Right atrium auricular region (tissue), 2 donors: ENCODE measurements around the gene SPON1. TPM values are rescaled to one million over a fixed set of nuclear protein-coding genes. Genes with fewer than 3 reads are reported as not detected.
A peak's percentile ranks its signal among the peaks of the same experiment; 100 is the strongest.

Experiments
- DNase-seq: peaks from one replicate; pipeline ENCODE4 v3.0.0-alpha.2; 2019; ENCODE audit warnings: low spot score
- H3K27ac ChIP-seq, 2 donors: fragments of 200-600 bp; sonication (generic); 1 replicate in 1 of 2; 2 replicates in 1 of 2; pipeline ENCODE4 v1.5.1; 2016 to 2019
- H3K27me3 ChIP-seq, 2 donors: fragments of 200-600 bp; sonication (generic); one replicate each; pipeline versions ENCODE4 v1.5.1 to v1.6.0; 2017 to 2019
- H3K36me3 ChIP-seq: fragments of 200-600 bp; sonication (generic); one replicate; pipeline ENCODE4 v1.5.1; 2016
- H3K4me1 ChIP-seq, 2 donors: fragments of 200-600 bp; sonication (generic); one replicate each; pipeline versions ENCODE4 v1.5.1 to v1.6.0; 2017 to 2019
- H3K4me3 ChIP-seq, 2 donors: fragments of 200-600 bp; sonication (generic); 1 replicate in 1 of 2; 2 replicates in 1 of 2; pipeline ENCODE4 v1.5.1; 2017 to 2019; ENCODE audit warnings: mild to moderate bottlenecking in 1 of 2, moderate library complexity in 1 of 2
- H3K9me3 ChIP-seq, 2 donors: fragments of 200-600 bp; sonication (generic); one replicate each; pipeline ENCODE4 v1.5.1; 2019
- CTCF ChIP-seq, 2 donors: fragments of 200-600 bp; sonication (generic); IDR thresholded peaks; one replicate each; pipeline ENCODE4 v1.5.1; 2019; ENCODE audit warnings: antibody characterized with exemption in 2 of 2
- total RNA-seq, 2 donors: library from RNA; depleted of rRNA; stranded (reverse); fragments of >200 nt; gene quantifications; one replicate each; pipeline ENCODE4 v1.1.0, GENCODE V29; 2016

SPON1 gene
- total RNA-seq, 2 donors from 2014 or later: 22.8 to 27.0 TPM

DNA sequence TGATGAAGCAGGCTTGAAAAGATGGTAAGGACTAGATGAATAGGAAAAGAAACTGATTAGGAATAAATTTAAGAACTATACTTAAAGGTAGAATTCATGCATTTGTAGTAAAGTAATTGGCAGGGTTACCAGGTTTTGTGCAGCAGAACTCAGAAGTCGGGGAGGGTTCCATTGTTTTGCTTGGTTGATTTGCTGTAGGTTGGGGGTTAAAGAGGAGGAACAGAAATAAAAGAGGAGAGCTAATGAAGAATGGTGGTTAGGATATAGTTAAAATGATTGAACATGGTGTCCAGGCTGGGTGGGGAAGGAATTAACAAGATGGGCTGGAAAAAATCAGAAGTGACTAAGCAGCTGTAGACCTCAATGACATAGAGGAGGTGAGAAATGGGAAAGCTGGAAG, 5.5 kb upstream of the SPON1 start:
- DNase-seq: no peak
- peaks cover 0 to 4% of the 10 kb centered on the region in 2 donors for H3K27me3 ChIP-seq
- no peaks in the 10 kb centered on the region for H3K36me3 ChIP-seq
- no peaks in the 10 kb centered on the region for H3K9me3 ChIP-seq
- no peak for TF ChIP-seq CTCF (IDR thresholded peaks at IDR 0.05)
- no peak overlapping the region for H3K27ac ChIP-seq
- no peak overlapping the region for H3K4me3 ChIP-seq
- H3K4me1 ChIP-seq: no peaks in the 10 kb centered on the region

DNA sequence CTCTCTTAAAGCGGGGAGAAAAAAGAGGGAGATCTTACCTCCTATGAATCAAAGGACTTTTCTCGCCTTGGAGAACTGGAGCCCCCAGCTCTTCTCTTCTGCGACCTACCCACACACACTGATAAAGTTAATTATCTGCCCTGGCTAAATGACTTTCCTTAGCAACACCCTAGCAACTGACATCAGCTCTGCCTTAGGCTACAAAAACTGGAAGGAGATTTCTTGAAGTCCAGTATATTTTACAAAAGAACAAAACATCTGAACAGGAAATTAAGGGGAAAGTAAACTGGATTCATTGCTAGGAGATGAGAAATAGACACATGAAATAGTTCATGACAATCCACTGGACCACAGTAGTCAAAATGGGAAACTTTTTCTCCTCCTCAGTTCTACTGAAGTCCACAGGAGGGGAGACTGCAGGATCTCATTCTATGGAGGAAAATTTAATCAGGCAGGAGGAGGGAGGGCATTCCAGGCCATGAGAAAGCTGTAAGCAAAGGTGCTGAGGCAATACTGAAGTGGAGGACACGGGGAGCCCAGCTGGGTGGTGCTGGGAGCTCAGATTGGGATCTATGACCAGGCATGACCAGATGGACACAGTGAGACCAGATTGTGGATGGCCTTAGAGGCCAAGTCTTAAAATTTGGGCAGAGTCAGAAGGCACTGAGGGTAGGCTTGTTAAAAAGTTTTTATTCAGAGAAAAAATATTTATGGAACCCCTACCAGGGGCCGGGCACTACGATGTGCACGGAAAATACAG, 3.7 kb upstream of the SPON1 start:
- no peaks in the 10 kb centered on the region for H3K9me3 ChIP-seq
- peaks cover 0 to 17% of the 10 kb centered on the region in 2 donors for H3K4me1 ChIP-seq
- no peak overlapping the region for H3K4me3 ChIP-seq
- H3K27me3 ChIP-seq: peaks cover 4% of the 10 kb centered on the region in 2 donors
- no peaks in the 10 kb centered on the region for H3K36me3 ChIP-seq
- H3K27ac ChIP-seq: no peak overlapping the region
- DNase-seq: no peak
- no peak for TF ChIP-seq CTCF (IDR thresholded peaks at IDR 0.05)

DNA sequence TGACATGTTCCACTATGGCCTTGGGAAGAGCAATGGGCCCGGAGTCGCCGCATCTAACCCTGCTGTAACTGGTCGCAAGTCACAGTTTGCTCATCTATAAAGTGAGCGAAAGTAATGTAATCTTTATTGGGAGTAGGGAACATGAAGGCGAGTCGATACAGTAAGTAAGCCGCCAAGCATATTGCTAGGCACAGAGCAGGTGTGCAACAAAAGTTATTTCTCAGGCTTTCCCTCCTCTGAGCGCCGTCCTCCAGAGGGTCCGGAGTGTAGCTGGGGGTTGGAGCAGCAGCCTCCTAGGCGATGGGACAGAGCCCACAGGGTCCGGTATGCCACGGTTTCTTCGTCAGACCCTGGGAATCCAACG, 343 bp upstream of the SPON1 start:
- peak overlapping the region; percentile 2 to 64 for H3K27ac ChIP-seq
- no peak for TF ChIP-seq CTCF (IDR thresholded peaks at IDR 0.05)

DNA sequence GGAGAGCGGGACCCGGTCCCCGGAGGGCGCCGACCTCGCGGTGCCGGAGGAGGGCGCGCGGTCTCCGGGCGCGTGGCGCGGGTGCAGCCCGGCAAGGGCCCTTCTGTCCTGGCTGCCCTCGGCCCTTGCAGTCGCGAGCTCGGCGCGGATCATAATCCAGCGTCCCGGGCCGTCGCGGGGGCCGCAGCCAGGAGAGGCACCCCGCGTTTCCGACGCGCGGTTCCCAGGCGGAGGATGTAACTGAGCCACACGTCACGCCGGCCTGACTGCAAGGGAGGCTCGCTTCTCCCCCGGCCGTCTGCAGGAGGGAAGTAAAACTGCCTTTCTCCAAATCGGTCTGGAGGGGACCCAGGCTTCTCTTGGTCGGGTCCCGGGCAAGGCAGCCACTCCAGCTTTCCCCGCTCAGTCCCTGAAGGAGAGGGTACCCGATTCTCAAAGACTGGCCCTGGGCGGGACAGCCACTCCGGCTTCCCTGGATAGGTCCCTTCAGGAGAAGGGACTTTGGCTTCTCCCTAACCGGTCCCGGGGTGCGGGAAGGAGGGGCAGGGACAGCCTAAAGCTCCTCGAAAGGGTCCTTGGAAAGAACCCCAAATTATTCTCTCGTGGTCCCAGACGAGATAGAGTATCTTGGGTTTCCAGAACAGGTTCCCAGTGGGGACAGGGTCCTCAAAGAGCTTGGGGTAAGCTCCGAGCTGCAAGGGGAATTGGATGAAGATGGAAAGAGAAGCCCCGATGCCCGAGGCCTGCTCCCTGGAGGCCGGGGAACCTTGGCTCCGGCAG, 836 bp downstream of the SPON1 start:
- H3K36me3 ChIP-seq: no peaks in the 10 kb centered on the region
- peak overlapping the region; percentile 2 to 64 for H3K27ac ChIP-seq
- no peak for TF ChIP-seq CTCF (IDR thresholded peaks at IDR 0.05)
- DNase-seq: no peak
- peak overlapping the region; percentile 36 to 52 for H3K4me3 ChIP-seq
- no peaks in the 10 kb centered on the region for H3K9me3 ChIP-seq
- peaks cover 9 to 11% of the 10 kb centered on the region in 2 donors for H3K27me3 ChIP-seq
- H3K4me1 ChIP-seq: peaks cover 0 to 26% of the 10 kb centered on the region in 2 donors

More for the DNA sequence above, 343 bp upstream of the SPON1 start:
- Histone ChIP-seq H3K4me3 (peak overlapping the region in 1 of 2 donors; percentile 52), H3K4me1 (peaks cover 0 to 26% of the 10 kb centered on the region in 2 donors), H3K27me3 (peaks cover 9 to 11% of the 10 kb centered on the region in 2 donors), H3K36me3 (no peaks in the 10 kb centered on the region), H3K9me3 (no peaks in the 10 kb centered on the region)
- no peak for DNase-seq

DNA sequence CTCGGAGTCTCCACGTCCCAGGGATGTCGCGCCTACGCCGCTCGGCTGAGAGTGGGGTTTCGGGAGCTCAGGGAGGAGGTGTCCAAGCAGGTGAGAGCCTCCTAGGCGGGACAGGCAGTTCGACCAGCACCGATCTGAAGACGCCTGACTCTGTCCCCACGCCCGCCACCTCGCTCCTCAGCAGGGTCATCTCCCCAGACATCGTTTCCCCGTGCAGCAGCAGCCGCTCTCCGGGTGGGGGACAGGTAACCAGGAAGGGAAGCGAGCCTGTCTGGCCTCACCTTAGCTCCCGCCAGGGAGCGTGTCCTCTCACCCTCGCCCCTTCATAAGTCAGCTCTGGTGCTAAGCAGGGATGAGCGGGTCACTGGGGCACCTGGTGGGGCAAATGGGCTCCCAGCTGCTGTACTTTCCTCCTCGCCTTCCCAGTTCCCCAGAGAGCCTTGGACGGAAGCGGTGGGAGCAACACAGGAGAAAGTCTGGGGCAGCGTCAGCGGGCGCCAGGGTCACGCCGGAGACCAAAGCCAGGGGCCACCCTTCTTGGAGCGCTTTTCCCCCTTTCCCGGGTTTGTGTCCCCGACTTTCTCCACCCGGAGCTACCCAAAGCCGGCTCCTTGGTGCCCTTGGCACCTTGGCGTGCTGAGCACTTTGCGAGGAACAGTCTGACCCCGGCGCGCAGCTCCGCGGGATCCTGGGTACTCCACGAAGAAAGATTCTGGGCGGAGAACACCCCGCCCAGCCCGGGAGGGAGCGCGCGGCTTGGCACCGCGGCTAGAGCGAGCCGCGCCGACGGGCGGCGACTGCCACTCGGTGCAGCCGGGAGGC, 1.6 kb downstream of the SPON1 start:
- Histone ChIP-seq H3K4me1 (peaks cover 0 to 26% of the 10 kb centered on the region in 2 donors), H3K9me3 (no peaks in the 10 kb centered on the region), H3K36me3 (no peaks in the 10 kb centered on the region), H3K27me3 (peaks cover 9 to 11% of the 10 kb centered on the region in 2 donors), H3K27ac (peak overlapping the region; percentile 2 to 64), H3K4me3 (peak overlapping the region; percentile 36 to 52)
- peak in 1 of 2 donors; percentile 22 for TF ChIP-seq CTCF (IDR thresholded peaks at IDR 0.05)
- DNase-seq: no peak
